H9 (cell line): ENCODE results near the gene GARIN5A. TPM values are rescaled to one million over a fixed set of nuclear protein-coding genes. Genes with fewer than 3 reads are reported as not detected.
A peak's percentile ranks its signal among the peaks of the same experiment; 100 is the strongest.

ENCODE experiments used
- DNase-seq: peaks from one replicate; pipeline ENCODE4 v3.0.0-alpha.2; 2017
- H2AFZ ChIP-seq: one replicate; pipeline ENCODE4 v1.6.1; 2013; ENCODE audit warnings: mild to moderate bottlenecking, low read length, control low read depth, moderate library complexity
- H2AK5ac ChIP-seq: 2 replicates; pipeline ENCODE4 v1.6.1; 2013; ENCODE audit warnings: low read length, control low read depth, mixed read lengths; ENCODE audit not compliant: insufficient read length
- H2BK120ac ChIP-seq: one replicate; pipeline ENCODE4 v1.6.1; 2013; ENCODE audit warnings: low read depth, mild to moderate bottlenecking, low read length, control low read depth, inconsistent platforms; ENCODE audit not compliant: poor library complexity, severe bottlenecking
- H2BK12ac ChIP-seq: 2 replicates; pipeline ENCODE4 v1.6.1; 2013; ENCODE audit warnings: low read length, control low read depth, mixed read lengths, low read depth; ENCODE audit not compliant: insufficient read length
- H2BK15ac ChIP-seq: 2 replicates; pipeline ENCODE4 v1.6.1; 2013; ENCODE audit warnings: low read depth, low read length, control low read depth
- H2BK20ac ChIP-seq: one replicate; pipeline ENCODE4 v1.6.1; 2013; ENCODE audit warnings: low read depth, mild to moderate bottlenecking, low read length, control low read depth, inconsistent platforms; ENCODE audit not compliant: poor library complexity, severe bottlenecking
- H2BK5ac ChIP-seq: 2 replicates; pipeline ENCODE4 v1.6.1; 2013; ENCODE audit warnings: low read length, control low read depth, mixed read lengths; ENCODE audit not compliant: insufficient read length
- H3K14ac ChIP-seq: 2 replicates; pipeline ENCODE4 v1.6.1; 2013; ENCODE audit warnings: low read length, control low read depth; ENCODE audit not compliant: insufficient read depth
- H3K18ac ChIP-seq: 2 replicates; pipeline ENCODE4 v1.6.1; 2013; ENCODE audit warnings: low read depth, mild to moderate bottlenecking, mixed read lengths, low read length, control low read depth; ENCODE audit not compliant: insufficient read length
- H3K23ac ChIP-seq: 2 replicates; pipeline ENCODE4 v1.6.1; 2013; ENCODE audit warnings: low read length, control low read depth, mixed read lengths, low read depth; ENCODE audit not compliant: insufficient read length
- H3K23me2 ChIP-seq: 2 replicates; pipeline ENCODE4 v1.6.1; 2013; ENCODE audit warnings: low read depth, mild to moderate bottlenecking, mixed read lengths, low read length, control low read depth; ENCODE audit not compliant: insufficient read length, poor library complexity, severe bottlenecking
- H3K27ac ChIP-seq: 2 replicates; pipeline ENCODE4 v1.5.1; 2013; ENCODE audit warnings: low read length, control low read depth, mixed read lengths, low read depth; ENCODE audit not compliant: insufficient read length
- H3K27me3 ChIP-seq: 2 replicates; pipeline ENCODE4 v1.6.1; 2013; ENCODE audit warnings: low read length, control low read depth, inconsistent platforms; ENCODE audit not compliant: insufficient read depth
- H3K4ac ChIP-seq: 2 replicates; pipeline ENCODE4 v1.6.1; 2013; ENCODE audit warnings: low read depth, mild to moderate bottlenecking, control low read depth, inconsistent platforms, low read length, moderate library complexity
- H3K4me1 ChIP-seq: 2 replicates; pipeline ENCODE4 v1.6.1; 2013; ENCODE audit warnings: low read length, control low read depth, inconsistent platforms; ENCODE audit not compliant: insufficient read depth
- H3K4me2 ChIP-seq: 2 replicates; pipeline ENCODE4 v1.6.1; 2013; ENCODE audit warnings: low read length, control low read depth, mixed read lengths; ENCODE audit not compliant: insufficient read length, insufficient read depth
- H3K56ac ChIP-seq: 2 replicates; pipeline ENCODE4 v1.6.1; 2013; ENCODE audit warnings: low read depth, mild to moderate bottlenecking, mixed read lengths, low read length, control low read depth; ENCODE audit not compliant: insufficient read length
- H3K79me1 ChIP-seq: 2 replicates; pipeline ENCODE4 v1.6.1; 2013; ENCODE audit warnings: low read depth, mild to moderate bottlenecking, moderate library complexity, low read length, control low read depth, inconsistent platforms; ENCODE audit not compliant: insufficient read depth, poor library complexity, severe bottlenecking
- H3K79me2 ChIP-seq: 2 replicates; pipeline ENCODE4 v1.6.1; 2013; ENCODE audit warnings: low read length, control low read depth, inconsistent platforms; ENCODE audit not compliant: insufficient read depth
- H3K9ac ChIP-seq: 2 replicates; pipeline ENCODE4 v1.6.1; 2013; ENCODE audit warnings: low read length, control low read depth, mixed read lengths; ENCODE audit not compliant: insufficient read length; ENCODE audit errors: extremely low read depth
- H3K9me3 ChIP-seq: one replicate; pipeline ENCODE4 v1.6.1; 2013; ENCODE audit warnings: low read depth, low read length, inconsistent platforms; ENCODE audit not compliant: control insufficient read depth
- H3T11ph ChIP-seq: one replicate; pipeline ENCODE4 v1.6.1; 2013; ENCODE audit warnings: mild to moderate bottlenecking, low read length, control low read depth, inconsistent platforms
- H4K20me1 ChIP-seq: one replicate; pipeline ENCODE4 v1.6.1; 2013; ENCODE audit not compliant: control insufficient read depth, insufficient read length, insufficient read depth
- H4K5ac ChIP-seq: 2 replicates; pipeline ENCODE4 v1.6.1; 2013; ENCODE audit warnings: low read depth, mild to moderate bottlenecking, mixed read lengths, low read length, control low read depth; ENCODE audit not compliant: insufficient read length
- H4K8ac ChIP-seq: replicated peaks from 2 replicates; pipeline ENCODE4 v1.6.1; 2013; ENCODE audit warnings: low read length, control low read depth, mixed read lengths, low read depth; ENCODE audit not compliant: insufficient read length
- H4K91ac ChIP-seq: 2 replicates; pipeline ENCODE4 v1.6.1; 2013; ENCODE audit warnings: low read depth, mild to moderate bottlenecking, moderate library complexity, mixed read lengths, low read length, control low read depth; ENCODE audit not compliant: insufficient read length
- H3K27ac Mint-ChIP-seq, 3 experiments: 2 replicates in 2 of 3; 3 replicates in 1 of 3; pipeline ENCODE4 v1.8.0; 2020 to 2021; ENCODE audit warnings: mixed read lengths in 3 of 3, mild to moderate bottlenecking in 1 of 3, moderate library complexity in 1 of 3
- H3K27me3 Mint-ChIP-seq: 2 replicates; pipeline ENCODE4 v1.8.0; 2021; ENCODE audit warnings: low read depth, mild to moderate bottlenecking, moderate library complexity, mixed read lengths
- H3K36me3 Mint-ChIP-seq, 3 experiments: 2 replicates in 2 of 3; 3 replicates in 1 of 3; pipeline ENCODE4 v1.8.0; 2020 to 2021; ENCODE audit warnings: low read depth in 3 of 3, mixed read lengths in 3 of 3; ENCODE audit not compliant: insufficient read depth in 1 of 3
- H3K4me1 Mint-ChIP-seq, 2 experiments: 2 replicates each; pipeline ENCODE4 v1.8.0; 2020; ENCODE audit warnings: mixed read lengths in 2 of 2
- H3K4me3 Mint-ChIP-seq, 2 experiments: 2 replicates in 1 of 2; 3 replicates in 1 of 2; pipeline ENCODE4 v1.8.0; 2020 to 2021; ENCODE audit warnings: mild to moderate bottlenecking in 2 of 2, mixed read lengths in 2 of 2, moderate library complexity in 1 of 2
- H3K9me3 Mint-ChIP-seq, 2 experiments: 2 replicates in 1 of 2; 3 replicates in 1 of 2; pipeline ENCODE4 v1.8.0; 2020; ENCODE audit warnings: mild to moderate bottlenecking in 2 of 2, mixed read lengths in 2 of 2, moderate library complexity in 1 of 2
- CTCF ChIP-seq: fragments of 200-600 bp; sonication (generic); conservative IDR thresholded peaks from 3 replicates; pipeline ENCODE4 v1.8.0; 2021; ENCODE audit warnings: antibody characterized with exemption, mild to moderate bottlenecking
- WGBS: extraction: QIAGEN DNeasy Blood & Tissue Kit; methylation state at CpG from one replicate; pipeline ENCODE4 v1.1.7; 2013; ENCODE audit warnings: missing lambda C conversion rate, low lambda C conversion rate, mixed read lengths; ENCODE audit not compliant: insufficient read length; ENCODE audit errors: extremely low coverage; 5-methylcytosine and 5-hydroxymethylcytosine counted together
- total RNA-seq: library from RNA; stranded (reverse); gene quantifications from 2 replicates; pipeline ENCODE4 v1.2.1, GENCODE V29; 2021

Gene GARIN5A
- total RNA-seq, 1 experiment from 2014 or later: 9.5 TPM

GRCh38 chr19:50422397-50423278 lies 54.0 kb downstream of the GARIN5A start:
- WGBS: no CpG with 5 or more reads among the region's 18 CpGs
- Histone ChIP-seq H2AK5ac (no peak overlapping the region), H3K79me1 (no peaks in the 10 kb centered on the region), H2BK20ac (no peak overlapping the region), H4K8ac (no peak overlapping the region), H2BK12ac (no peak overlapping the region), H3K27ac (no peak overlapping the region), H3K56ac (no peak overlapping the region), H2BK120ac (no peak overlapping the region), H3K4me2 (no peak overlapping the region), H3K4me1 (no peaks in the 10 kb centered on the region), H3K4ac (no peak overlapping the region), H2BK15ac (no peak overlapping the region), H3K23ac (no peak overlapping the region), H3T11ph (no peak overlapping the region), H2AFZ (no peak overlapping the region), H4K5ac (no peak overlapping the region), H3K18ac (no peak overlapping the region), H4K91ac (no peak overlapping the region), H3K23me2 (peaks cover 15% of the 10 kb centered on the region), H3K9me3 (no peaks in the 10 kb centered on the region), H4K20me1 (no peaks in the 10 kb centered on the region), H3K79me2 (peaks cover 3% of the 10 kb centered on the region; the same call in 1 of the 2 replicates), H3K9ac (no peak overlapping the region), H3K27me3 (no peaks in the 10 kb centered on the region), H2BK5ac (no peak overlapping the region), H3K14ac (no peak overlapping the region)
- Mint-ChIP-seq H3K4me3 (no peak overlapping the region), H3K27ac (peak overlapping the region in 2 of 3 experiments; percentile 59 to 74; a peak in 2 of 7 replicates), H3K36me3 (peaks cover 0 to 22% (median 7%) of the 10 kb centered on the region in 3 experiments; a peak in 4 of 7 replicates), H3K27me3 (peaks cover 9% of the 10 kb centered on the region), H3K4me1 (peaks cover 20% of the 10 kb centered on the region in 2 experiments), H3K9me3 (peaks cover 0 to 3% of the 10 kb centered on the region in 2 experiments; a peak in 1 of 5 replicates)
- no peak for TF ChIP-seq CTCF
- no peak for DNase-seq
